HEK293 (cell line): ENCODE measurements around the gene PSEN2.

Source experiments
- CTCF ChIA-PET: fragments of 350-600 bp; formaldehyde crosslinking; extraction: SDS; loops from one replicate; lab custom pipeline; 2021; ENCODE audit warnings: antibody characterized with exemption; lab: Yijun Ruan, JAX
- POLR2A ChIA-PET: fragments of 300-600 bp; formaldehyde crosslinking; extraction: SDS; loops from one replicate; lab custom pipeline; 2020; ENCODE audit warnings: antibody characterized with exemption, inconsistent platforms; lab: Yijun Ruan, JAX
- H3K27ac ChIP-seq: fragments of 200-500 bp; sonication (Bioruptor generic); 2 replicates; pipeline ENCODE4 v1.5.1; 2014; ENCODE audit warnings: low read depth, low read length, control low read depth, inconsistent platforms; ENCODE audit errors: extremely low read depth
- H3K36me3 ChIP-seq, 2 experiments: fragments of 200-500 bp in 1 of 2; sonication (Bioruptor generic) in 1 of 2; 1 replicate in 1 of 2; 2 replicates in 1 of 2; pipeline ENCODE4 v1.5.1; 2014 to 2017; ENCODE audit warnings: inconsistent platforms in 2 of 2, low read length in 2 of 2; ENCODE audit not compliant: control insufficient read depth in 2 of 2, insufficient read depth in 1 of 2
- H3K4me1 ChIP-seq: fragments of 200-500 bp; sonication (Bioruptor generic); 2 replicates; pipeline ENCODE4 v1.5.1; 2014; ENCODE audit warnings: mild to moderate bottlenecking, low read length, inconsistent platforms; ENCODE audit not compliant: control insufficient read depth, insufficient read depth
- H3K4me3 ChIP-seq: 2 replicates; pipeline ENCODE4 v1.5.1; 2011; ENCODE audit warnings: low read depth, mild to moderate bottlenecking, control low read depth, low read length, moderate library complexity
- H3K9me3 ChIP-seq: fragments of 200-500 bp; sonication (Bioruptor generic); 2 replicates; pipeline ENCODE4 v1.5.1; 2014; ENCODE audit warnings: low read depth, low read length, inconsistent platforms; ENCODE audit not compliant: control insufficient read depth, insufficient read depth
- KLF10 ChIP-seq: fragments of 450-650 bp; IDR thresholded peaks from 2 replicates; pipeline ENCODE4 v1.5.1; 2018; ENCODE audit warnings: missing biosample characterization, mild to moderate bottlenecking, missing genetic modification characterization
- SCRT2 ChIP-seq: fragments of 450-650 bp; formaldehyde crosslinking; IDR thresholded peaks from 2 replicates; pipeline ENCODE4 v1.5.1; 2016; ENCODE audit warnings: missing biosample characterization, missing genetic modification characterization
- TCF7L2 ChIP-seq: IDR thresholded peaks from 2 replicates; pipeline ENCODE4 v1.6.1; 2011; ENCODE audit warnings: low read depth, mild to moderate bottlenecking, inconsistent platforms, low read length, moderate library complexity, borderline replicate concordance
- ZBTB17 ChIP-seq: fragments of 450-650 bp; formaldehyde crosslinking; IDR thresholded peaks from 2 replicates; pipeline ENCODE4 v1.5.1; 2016; ENCODE audit warnings: missing biosample characterization, missing genetic modification characterization
- ZFP69B ChIP-seq: fragments of 450-650 bp; formaldehyde crosslinking; IDR thresholded peaks from 2 replicates; pipeline ENCODE4 v1.5.1; 2016; ENCODE audit warnings: missing biosample characterization, missing genetic modification characterization
- ZNF121 ChIP-seq: fragments of 450-650 bp; formaldehyde crosslinking; IDR thresholded peaks from 2 replicates; pipeline ENCODE4 v1.5.1; 2016; ENCODE audit warnings: missing biosample characterization, missing genetic modification characterization
- ZNF19 ChIP-seq: fragments of 450-650 bp; formaldehyde crosslinking; IDR thresholded peaks from 2 replicates; pipeline ENCODE4; 2016; ENCODE audit warnings: missing biosample characterization, missing genetic modification characterization, low read depth
- ZNF292 ChIP-seq: fragments of 450-650 bp; formaldehyde crosslinking; IDR thresholded peaks from 2 replicates; pipeline ENCODE4 v1.5.1; 2016; ENCODE audit warnings: low read depth, missing biosample characterization, missing genetic modification characterization, borderline replicate concordance
- ZNF391 ChIP-seq: fragments of 450-650 bp; formaldehyde crosslinking; IDR thresholded peaks from 2 replicates; pipeline ENCODE4 v1.5.1; 2016; ENCODE audit warnings: low read depth, missing biosample characterization, missing genetic modification characterization, borderline replicate concordance
- ZNF529 ChIP-seq: fragments of 450-650 bp; formaldehyde crosslinking; IDR thresholded peaks from 2 replicates; pipeline ENCODE4 v1.5.1; 2017; ENCODE audit warnings: missing genetic modification characterization, missing biosample characterization; ENCODE audit not compliant: insufficient replicate concordance
- ZNF600 ChIP-seq: fragments of 450-650 bp; formaldehyde crosslinking; IDR thresholded peaks from 2 replicates; pipeline ENCODE4 v1.5.1; 2016; ENCODE audit warnings: missing biosample characterization, missing genetic modification characterization
- ZNF654 ChIP-seq: fragments of 450-650 bp; formaldehyde crosslinking; IDR thresholded peaks from 2 replicates; pipeline ENCODE4 v1.5.1; 2016; ENCODE audit warnings: low read depth, missing biosample characterization, missing genetic modification characterization
- ZNF660 ChIP-seq: fragments of 450-650 bp; IDR thresholded peaks from 2 replicates; pipeline ENCODE4 v1.5.1; 2018; ENCODE audit warnings: missing biosample characterization, mild to moderate bottlenecking, missing genetic modification characterization
- ZNF664 ChIP-seq: fragments of 450-650 bp; formaldehyde crosslinking; IDR thresholded peaks from 2 replicates; pipeline ENCODE4 v1.5.1; 2016; ENCODE audit warnings: missing biosample characterization, missing genetic modification characterization
- ZNF785 ChIP-seq: fragments of 450-650 bp; formaldehyde crosslinking; IDR thresholded peaks from 2 replicates; pipeline ENCODE4 v1.5.1; 2016; ENCODE audit warnings: missing biosample characterization, missing genetic modification characterization
- ZSCAN16 ChIP-seq: fragments of 450-650 bp; formaldehyde crosslinking; IDR thresholded peaks from 2 replicates; pipeline ENCODE4 v1.5.1; 2016; ENCODE audit warnings: missing biosample characterization, missing genetic modification characterization
- ZSCAN18 ChIP-seq: fragments of 450-650 bp; formaldehyde crosslinking; IDR thresholded peaks from 2 replicates; pipeline ENCODE4 v1.5.1; 2016; ENCODE audit warnings: missing biosample characterization, missing genetic modification characterization
- ZSCAN4 ChIP-seq: fragments of 450-650 bp; formaldehyde crosslinking; IDR thresholded peaks from 2 replicates; pipeline ENCODE4 v1.5.1; 2017; ENCODE audit warnings: missing biosample characterization, missing genetic modification characterization

PSEN2 gene

GRCh38 chr1:226872437-226872836 is 2.0 kb downstream of the PSEN2 start:
- Histone ChIP-seq H3K4me1 (peaks cover 18% of the 10 kb centered on the region), H3K27ac (no peak overlapping the region), H3K9me3 (no peaks in the 10 kb centered on the region), H3K4me3 (no peak overlapping the region), H3K36me3 (peaks cover 0 to 14% of the 10 kb centered on the region in 2 experiments; a peak in 1 of 3 replicates)
- CTCF ChIA-PET: interaction anchor here (0.6 to 1.1 kb wide), 3 partner anchors 104 to 246 kb away, joined by 3 to 7 read pairs (median 3); no protein-coding TSS in a partner anchor
- POLR2A ChIA-PET: interaction anchor here (0.6 kb wide), 1 partner anchor 715 kb away, joined by 3 read pairs; no protein-coding TSS in a partner anchor
- no peak for TF ChIP-seq ZNF529 (tag by site-specific recombination)
- TF ChIP-seq ZSCAN18 (tag by site-specific recombination): no peak
- no peak for TF ChIP-seq ZNF660
- TF ChIP-seq KLF10 (tag by site-specific recombination): 0 out of 2 replicates have a peak, but pooled peaks have one; percentile 14
- 0 out of 2 replicates have a peak, but pooled peaks have one; percentile 39 for TF ChIP-seq SCRT2 (tag by site-specific recombination)
- no peak for TF ChIP-seq ZBTB17 (tag by site-specific recombination)
- TF ChIP-seq ZNF121 (tag by site-specific recombination): no peak
- no peak for TF ChIP-seq ZNF654 (tag by site-specific recombination)
- TF ChIP-seq ZFP69B (tag by site-specific recombination): no peak
- no peak for TF ChIP-seq ZSCAN4 (tag by site-specific recombination)
- no peak for TF ChIP-seq ZNF785 (tag by site-specific recombination)
- no peak for TF ChIP-seq ZNF292 (tag by site-specific recombination)
- TF ChIP-seq, all 188 proteins: peak for 2

- H3K4me1 ChIP-seq: peaks cover 18% of the 10 kb centered on the region
- no peak overlapping the region for H3K27ac ChIP-seq
- H3K9me3 ChIP-seq: no peaks in the 10 kb centered on the region
- no peak overlapping the region for H3K4me3 ChIP-seq
- ChIA-PET POLR2A (no interaction called here), CTCF (interaction anchor here (1.0 to 1.1 kb wide), 2 partner anchors 10 to 242 kb away, joined by 3 read pairs; no protein-coding TSS in a partner anchor)
- H3K36me3 ChIP-seq: peaks cover 0 to 27% of the 10 kb centered on the region in 2 experiments; a peak in 1 of 3 replicates
- TF ChIP-seq ZNF391 (tag by site-specific recombination): no peak
- TF ChIP-seq TCF7L2: peak; percentile 79; the same call in 1 of the 2 replicates
Observed at GRCh38 chr1:226873771-226874578, 3.6 kb downstream of the PSEN2 start.

- no peak overlapping the region for H3K4me3 ChIP-seq
- no peaks in the 10 kb centered on the region for H3K9me3 ChIP-seq
- CTCF ChIA-PET: interaction anchor here (0.6 to 1.2 kb wide), 6 partner anchors 9 to 458 kb away, joined by 3 to 5 read pairs (median 3); no protein-coding TSS in a partner anchor
- H3K27ac ChIP-seq: no peak overlapping the region
- H3K4me1 ChIP-seq: peaks cover 18% of the 10 kb centered on the region
- POLR2A ChIA-PET: interaction anchor here (1.2 to 1.3 kb wide), 2 partner anchors 9 to 11 kb away, joined by 3 to 5 read pairs; no protein-coding TSS in a partner anchor
- peaks cover under 1 to 35% of the 10 kb centered on the region in 2 experiments; a peak in 2 of 3 replicates for H3K36me3 ChIP-seq
- TF ChIP-seq ZNF600 (tag by site-specific recombination) (peak; percentile 94), ZSCAN16 (tag by site-specific recombination) (0 out of 2 replicates have a peak, but pooled peaks have one; percentile 42), ZNF664 (tag by site-specific recombination) (peak; percentile 84; the same call in 1 of the 2 replicates), ZNF19 (tag by site-specific recombination) (no peak)
- TF ChIP-seq, all 188 proteins: peak for 3
Observed at GRCh38 chr1:226874579-226875425, 4.4 kb downstream of the PSEN2 start.
